ENCODE results near the gene SRCAP. TPM values are rescaled to one million over a fixed set of nuclear protein-coding genes. Genes with fewer than 3 reads are reported as not detected.

Gene SRCAP
- total RNA-seq, 1 donor from 2014 or later, result 44.1 TPM

GRCh38 chr16:30737794-30738648 lies 39.0 kb downstream of the SRCAP start:
- DNase-seq, result no peak

GRCh38 chr16:30738984-30739951 lies 40.3 kb downstream of the SRCAP start:
- DNase-seq, result no peak

- DNase-seq, result peak; percentile 38
These were observed 41.6 kb downstream of the SRCAP start for GRCh38 chr16:30740364-30741251.

- peak; percentile 94 for DNase-seq
These were observed 42.5 kb downstream of the SRCAP start for GRCh38 chr16:30741461-30741914.

GRCh38 chr16:30743716-30744115 lies 44.7 kb downstream of the SRCAP start:
- no peak for DNase-seq

- DNase-seq, result no peak
These were observed 45.2 kb downstream of the SRCAP start for GRCh38 chr16:30744183-30744582.

- no peak for DNase-seq
These were observed 46.1 kb downstream of the SRCAP start for GRCh38 chr16:30745082-30745481.

- no peak for DNase-seq
These were observed 47.7 kb downstream of the SRCAP start for GRCh38 chr16:30746638-30747175.

- DNase-seq, result peak; percentile 10
These were observed 48.4 kb downstream of the SRCAP start for GRCh38 chr16:30747331-30747730.

GRCh38 chr16:30747799-30748633 lies 49.0 kb downstream of the SRCAP start, which contains the start of gene PHKG2:
PHKG2 (plus strand) TSS chr16:30748425; CDS start chr16:30748821, 396 bp downstream.
- peak; percentile 99 for DNase-seq

- DNase-seq, result peak; percentile 58
These were observed 49.9 kb downstream of the SRCAP start for GRCh38 chr16:30748634-30749445.

- DNase-seq, result no peak
These were observed 51.2 kb downstream of the SRCAP start for GRCh38 chr16:30750201-30750600.

GRCh38 chr16:30750876-30751465 lies 52.0 kb downstream of the SRCAP start:
- no peak for DNase-seq

GRCh38 chr16:30753596-30753995 lies 54.6 kb downstream of the SRCAP start:
- no peak for DNase-seq

- no peak for DNase-seq
These were observed 57.2 kb downstream of the SRCAP start for GRCh38 chr16:30755955-30756780.

- no peak for DNase-seq
These were observed 57.8 kb downstream of the SRCAP start for GRCh38 chr16:30756781-30757100.

- DNase-seq, result no peak
These were observed 58.3 kb downstream of the SRCAP start for GRCh38 chr16:30757316-30757715.

GRCh38 chr16:30758988-30759491 lies 60.1 kb downstream of the SRCAP start:
- DNase-seq, result no peak
